Neuronal stem cell (in vitro differentiated cells): Measurements from ENCODE around the gene ETFA.
A peak's percentile ranks its signal among the peaks of the same experiment; 100 is the strongest.

Experiments
- DNase-seq: peaks from one replicate; pipeline ENCODE4 v3.0.0-alpha.2; 2013; ENCODE audit warnings: low spot score
- H2AFZ ChIP-seq: one replicate; pipeline ENCODE4 v1.6.1; 2013; ENCODE audit warnings: mild to moderate bottlenecking, low read length, inconsistent platforms
- H2AK5ac ChIP-seq: 2 replicates; pipeline ENCODE4 v1.6.1; 2013; ENCODE audit warnings: low read depth, mild to moderate bottlenecking, inconsistent platforms, low read length, moderate library complexity, mixed read lengths
- H2BK120ac ChIP-seq: 2 replicates; pipeline ENCODE4 v1.6.1; 2013; ENCODE audit warnings: low read depth, mild to moderate bottlenecking, inconsistent platforms, low read length, moderate library complexity, mixed read lengths
- H2BK12ac ChIP-seq: one replicate; pipeline ENCODE4 v1.6.1; 2013; ENCODE audit warnings: low read length, inconsistent platforms
- H2BK15ac ChIP-seq: 2 replicates; pipeline ENCODE4 v1.6.1; 2013; ENCODE audit warnings: mild to moderate bottlenecking, low read length, inconsistent platforms, mixed read lengths
- H2BK5ac ChIP-seq: one replicate; pipeline ENCODE4 v1.6.1; 2013; ENCODE audit warnings: inconsistent platforms, mild to moderate bottlenecking, low read length, moderate library complexity
- H3K14ac ChIP-seq: one replicate; pipeline ENCODE4 v1.6.1; 2013; ENCODE audit warnings: low read length, inconsistent platforms
- H3K18ac ChIP-seq: 2 replicates; pipeline ENCODE4 v1.6.1; 2013; ENCODE audit warnings: low read length, inconsistent platforms
- H3K23ac ChIP-seq: 2 replicates; pipeline ENCODE4 v1.6.1; 2013; ENCODE audit warnings: low read depth, mild to moderate bottlenecking, mixed read lengths, low read length, inconsistent platforms; ENCODE audit not compliant: poor library complexity
- H3K27ac ChIP-seq: replicated peaks from 3 replicates; pipeline ENCODE4 v1.5.1; 2013; ENCODE audit warnings: low read length, inconsistent platforms
- H3K27me3 ChIP-seq, 3 experiments: 2 replicates each; pipeline ENCODE4 v1.6.1; 2013; ENCODE audit warnings: low read length in 3 of 3, mild to moderate bottlenecking in 2 of 3, inconsistent platforms in 1 of 3, low read depth in 1 of 3, mixed read lengths in 1 of 3, moderate library complexity in 1 of 3; ENCODE audit not compliant: control insufficient read depth in 3 of 3, insufficient read depth in 3 of 3
- H3K36me3 ChIP-seq, 2 donors: replicated peaks in 1 of 2; 2 replicates each; pipeline ENCODE4 v1.6.1; 2013; ENCODE audit warnings: low read length in 2 of 2; ENCODE audit not compliant: control insufficient read depth in 2 of 2, insufficient read depth in 2 of 2
- H3K4ac ChIP-seq: 2 replicates; pipeline ENCODE4 v1.6.1; 2013; ENCODE audit warnings: inconsistent platforms, mild to moderate bottlenecking, low read length, moderate library complexity
- H3K4me1 ChIP-seq, 2 donors: 1 replicate in 1 of 2; 2 replicates in 1 of 2; pipeline ENCODE4 v1.6.1; 2013; ENCODE audit warnings: low read length in 2 of 2, low read depth in 1 of 2; ENCODE audit not compliant: control insufficient read depth in 2 of 2, insufficient read depth in 1 of 2
- H3K4me2 ChIP-seq: one replicate; pipeline ENCODE4 v1.6.1; 2013; ENCODE audit warnings: mild to moderate bottlenecking, low read length, inconsistent platforms; ENCODE audit not compliant: insufficient read depth, poor library complexity, severe bottlenecking
- H3K4me3 ChIP-seq, 2 donors: 2 replicates each; pipeline ENCODE4 v1.5.1; 2013; ENCODE audit warnings: low read length in 2 of 2, mild to moderate bottlenecking in 2 of 2, inconsistent platforms in 1 of 2, moderate library complexity in 1 of 2
- H3K79me1 ChIP-seq: one replicate; pipeline ENCODE4 v1.6.1; 2013; ENCODE audit warnings: low read depth, mild to moderate bottlenecking, inconsistent platforms, low read length, moderate library complexity
- H3K9ac ChIP-seq: one replicate; pipeline ENCODE4 v1.6.1; 2013; ENCODE audit warnings: mild to moderate bottlenecking, low read depth, low read length, inconsistent platforms; ENCODE audit not compliant: poor library complexity
- H3K9me3 ChIP-seq, 2 donors: replicated peaks in 1 of 2; 2 replicates each; pipeline versions ENCODE3 to v1.6.1; 2013; ENCODE audit warnings: low read length in 2 of 2, mild to moderate bottlenecking in 2 of 2, inconsistent platforms in 1 of 2, low read depth in 1 of 2, mixed read lengths in 1 of 2, moderate library complexity in 1 of 2; ENCODE audit not compliant: control insufficient read depth in 2 of 2, insufficient read depth in 1 of 2
- H4K8ac ChIP-seq: one replicate; pipeline ENCODE4 v1.6.1; 2013; ENCODE audit warnings: low read depth, mild to moderate bottlenecking, inconsistent platforms, low read length, moderate library complexity
- H4K91ac ChIP-seq: one replicate; pipeline ENCODE4 v1.6.1; 2013; ENCODE audit warnings: low read length, low read depth, mild to moderate bottlenecking, inconsistent platforms; ENCODE audit not compliant: poor library complexity
- WGBS, 2 donors: extraction: QIAGEN DNeasy Blood & Tissue Kit; methylation state at CpG; one replicate each; pipeline ENCODE4 v1.1.7; 2013; ENCODE audit warnings: missing lambda C conversion rate in 2 of 2, mixed read lengths in 1 of 2; ENCODE audit not compliant: insufficient read length in 2 of 2, insufficient replicate concordance in 1 of 2; ENCODE audit errors: extremely low coverage in 2 of 2; 5-methylcytosine and 5-hydroxymethylcytosine counted together

ETFA gene

DNA sequence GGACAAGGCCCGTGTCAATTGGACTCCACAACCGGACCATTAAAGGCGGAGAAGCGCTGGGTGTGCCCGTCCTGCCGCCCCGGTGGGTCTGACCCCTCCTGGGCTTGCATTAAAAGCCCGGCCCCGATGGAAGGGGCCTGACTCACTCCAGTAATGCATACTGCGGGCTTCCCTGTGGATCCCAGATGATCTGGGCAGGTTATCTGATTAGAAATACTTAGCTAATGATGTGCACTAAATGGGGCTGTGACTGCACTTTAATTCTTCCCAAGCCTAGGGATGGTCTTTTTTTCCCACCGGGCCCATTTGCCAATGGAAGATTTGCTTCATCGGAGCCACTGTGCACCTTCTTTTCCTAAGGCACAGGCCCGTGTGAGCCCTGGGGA, 126.6 kb downstream of the ETFA start:
- Histone ChIP-seq H2AFZ (no peak overlapping the region), H3K36me3 (no peaks in the 10 kb centered on the region), H3K4me2 (no peak overlapping the region), H2BK12ac (no peak overlapping the region), H3K14ac (no peak overlapping the region), H3K79me1 (no peaks in the 10 kb centered on the region), H3K23ac (no peak overlapping the region), H3K4me3 (no peak overlapping the region), H3K9me3 (no peaks in the 10 kb centered on the region), H2BK120ac (no peak overlapping the region), H4K8ac (no peak overlapping the region), H3K27ac (no peak overlapping the region), H2AK5ac (no peak overlapping the region), H3K27me3 (peaks cover 0 to 13% (median 4%) of the 10 kb centered on the region in 3 experiments), H4K91ac (no peak overlapping the region), H3K4ac (no peak overlapping the region), H3K4me1 (peaks cover 9% of the 10 kb centered on the region in 2 donors), H3K18ac (no peak overlapping the region), H2BK5ac (no peak overlapping the region), H3K9ac (no peak overlapping the region), H2BK15ac (no peak overlapping the region)
- DNase-seq, result no peak
- no CpG with 5 or more reads among the region's 13 CpGs for WGBS, 2 donors

GRCh38 chr15:76183930-76184649, 127.2 kb downstream of the ETFA start:
- Histone ChIP-seq H2BK12ac (no peak overlapping the region), H3K4me1 (peaks cover 9% of the 10 kb centered on the region in 2 donors), H2AK5ac (peak overlapping the region; percentile 0), H3K27me3 (peaks cover 0 to 9% (median 0%) of the 10 kb centered on the region in 3 experiments), H3K4me2 (no peak overlapping the region), H2BK120ac (no peak overlapping the region), H2AFZ (peak overlapping the region; percentile 73), H3K27ac (peak overlapping the region; percentile 53), H3K18ac (peak overlapping the region; percentile 79), H3K79me1 (no peaks in the 10 kb centered on the region), H3K9me3 (no peaks in the 10 kb centered on the region), H4K8ac (no peak overlapping the region), H3K9ac (no peak overlapping the region), H4K91ac (no peak overlapping the region), H3K4ac (no peak overlapping the region), H2BK15ac (no peak overlapping the region), H3K23ac (no peak overlapping the region), H3K14ac (no peak overlapping the region), H2BK5ac (no peak overlapping the region), H3K36me3 (no peaks in the 10 kb centered on the region), H3K4me3 (no peak overlapping the region)
- WGBS, 2 donors, result no CpG with 5 or more reads among the region's 10 CpGs
- DNase-seq, result peak; percentile 21

- H3K4ac ChIP-seq, result no peak overlapping the region
- no peak overlapping the region for H3K27ac ChIP-seq
- no peak overlapping the region for H3K18ac ChIP-seq
- H2BK12ac ChIP-seq, result no peak overlapping the region
- no peaks in the 10 kb centered on the region for H3K79me1 ChIP-seq
- no peak overlapping the region for H2AFZ ChIP-seq
- no peak overlapping the region for H3K4me3 ChIP-seq
- no peak overlapping the region for H2AK5ac ChIP-seq
- no peaks in the 10 kb centered on the region for H3K36me3 ChIP-seq
- H4K91ac ChIP-seq, result no peak overlapping the region
- H2BK5ac ChIP-seq, result no peak overlapping the region
- H4K8ac ChIP-seq, result no peak overlapping the region
- H2BK15ac ChIP-seq, result no peak overlapping the region
- H3K23ac ChIP-seq, result no peak overlapping the region
- H3K4me2 ChIP-seq, result no peak overlapping the region
- WGBS, 2 donors, result no CpG with 5 or more reads among the region's 9 CpGs
- peaks cover 12 to 22% of the 10 kb centered on the region in 2 donors for H3K4me1 ChIP-seq
- no peak for DNase-seq
- H3K27me3 ChIP-seq, result peaks cover 0 to 6% (median 0%) of the 10 kb centered on the region in 3 experiments
- no peak overlapping the region for H2BK120ac ChIP-seq
- no peaks in the 10 kb centered on the region for H3K9me3 ChIP-seq
- no peak overlapping the region for H3K9ac ChIP-seq
- no peak overlapping the region for H3K14ac ChIP-seq
Observed at GRCh38 chr15:76181705-76182107, 129.6 kb downstream of the ETFA start.

DNA sequence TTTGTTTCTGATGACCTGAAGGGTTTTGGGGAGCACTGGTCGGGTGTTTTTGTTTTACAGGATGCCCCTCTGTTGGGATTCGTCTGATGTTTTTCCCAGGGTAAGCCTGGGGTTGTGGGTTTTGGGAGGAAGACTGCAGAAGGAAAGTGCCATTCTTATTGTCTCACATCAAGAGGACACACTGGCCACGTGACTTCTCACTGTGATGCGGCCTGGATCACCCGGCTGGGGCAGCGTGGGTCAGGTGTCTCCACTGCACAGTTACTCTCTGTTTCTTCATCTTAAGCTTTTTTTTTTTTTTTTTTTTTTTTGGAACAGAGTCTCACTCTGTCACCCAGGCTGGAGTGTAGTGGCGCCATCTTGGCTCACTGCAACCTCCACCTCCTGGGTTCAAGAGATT, 130.9 kb downstream of the ETFA start:
- Histone ChIP-seq H4K91ac (no peak overlapping the region), H3K27me3 (peaks cover 0 to 6% (median 0%) of the 10 kb centered on the region in 3 experiments), H3K4me2 (no peak overlapping the region), H3K4me1 (peaks cover 12 to 22% of the 10 kb centered on the region in 2 donors), H3K4ac (no peak overlapping the region), H3K9ac (no peak overlapping the region), H3K14ac (no peak overlapping the region), H4K8ac (no peak overlapping the region), H3K79me1 (no peaks in the 10 kb centered on the region), H2BK5ac (no peak overlapping the region), H3K27ac (no peak overlapping the region), H2AFZ (no peak overlapping the region), H2BK120ac (no peak overlapping the region), H3K36me3 (no peaks in the 10 kb centered on the region), H2BK12ac (no peak overlapping the region), H3K4me3 (no peak overlapping the region), H3K9me3 (no peaks in the 10 kb centered on the region), H2BK15ac (no peak overlapping the region), H3K23ac (no peak overlapping the region), H2AK5ac (no peak overlapping the region), H3K18ac (no peak overlapping the region)
- WGBS, 2 donors, result no CpG with 5 or more reads among the region's 7 CpGs
- DNase-seq, result no peak
